ENCODE results near the gene AP3B1.

GRCh38 chr5:77987331-77987730, 307.2 kb downstream of the AP3B1 start:
- TF ChIP-seq CTCF (IDR thresholded peaks at IDR 0.05) (no peak), POLR2A (IDR thresholded peaks at IDR 0.05) (no peak), POLR2AphosphoS5 (IDR thresholded peaks at IDR 0.05; ENCODE audit: insufficient read depth in 1 of 2, low read depth in 1 of 2) (no peak)
